Measurements from ENCODE around the gene GUCA2B.

Gene GUCA2B

GRCh38 chr1:42184616-42185015, 31.4 kb downstream of the GUCA2B start:
- no peak for DNase-seq (ENCODE audit: low read depth in 3 of 3)

- no peak for DNase-seq (ENCODE audit: low read depth in 3 of 3)
Observed at GRCh38 chr1:42186152-42186551, 32.9 kb downstream of the GUCA2B start.

- DNase-seq (ENCODE audit: low read depth in 3 of 3) = no peak
Observed at GRCh38 chr1:42189931-42190853, 37.0 kb downstream of the GUCA2B start.

GRCh38 chr1:42191319-42191718, 38.1 kb downstream of the GUCA2B start:
- no peak for DNase-seq (ENCODE audit: low read depth in 3 of 3)

GRCh38 chr1:42192106-42192505, 38.9 kb downstream of the GUCA2B start:
- no peak for DNase-seq (ENCODE audit: low read depth in 3 of 3)

- DNase-seq (ENCODE audit: low read depth in 3 of 3) = no peak
Observed at GRCh38 chr1:42195841-42196240, 42.6 kb downstream of the GUCA2B start.

- DNase-seq (ENCODE audit: low read depth in 3 of 3) = no peak
Observed at GRCh38 chr1:42198251-42198650, 45.0 kb downstream of the GUCA2B start.

- DNase-seq (ENCODE audit: low read depth in 3 of 3) = no peak
Observed at GRCh38 chr1:42201986-42202385, 48.8 kb downstream of the GUCA2B start.

All from stimulated activated CD4-positive, alpha-beta T cell treated with anti-CD3 and anti-CD28 coated beads, TNF-alpha, amount 100 ng/mL, for 4 hours (primary cell).